NCI-H524 treated with DMSO at 0.1 percent for 48 hours (cell line): ENCODE results near the gene SRD5A2.
"Not testable (repeated sequence)": the region's sequence is repeated elsewhere in the genome, so short reads cannot be mapped to it uniquely, and the experiment has no call there.

Experiments used
- DNase-seq: peaks from one replicate; lab custom pipeline; 2025; lab: John Stamatoyannopoulos, UW

The SRD5A2 gene

DNA sequence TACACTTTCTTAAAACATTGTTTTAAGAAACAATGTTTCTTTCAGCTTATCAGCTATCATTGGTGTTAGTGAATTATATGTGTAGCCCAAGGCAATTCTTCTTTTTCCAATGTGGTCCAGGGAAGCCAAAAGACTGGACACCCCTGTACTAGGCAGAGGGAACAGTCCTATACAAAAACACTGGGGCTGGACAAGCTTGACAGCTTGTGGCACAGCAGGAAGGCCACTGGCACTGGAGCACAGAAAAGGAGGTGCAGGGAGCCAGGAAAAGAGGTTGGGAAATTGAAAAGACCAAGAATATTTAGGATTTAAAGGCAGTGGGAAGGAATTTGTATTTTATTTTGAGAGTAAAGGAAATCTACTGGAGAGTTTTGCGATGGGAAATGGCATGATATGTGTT, 47.7 kb downstream of the SRD5A2 start:
- no peak for DNase-seq

DNA sequence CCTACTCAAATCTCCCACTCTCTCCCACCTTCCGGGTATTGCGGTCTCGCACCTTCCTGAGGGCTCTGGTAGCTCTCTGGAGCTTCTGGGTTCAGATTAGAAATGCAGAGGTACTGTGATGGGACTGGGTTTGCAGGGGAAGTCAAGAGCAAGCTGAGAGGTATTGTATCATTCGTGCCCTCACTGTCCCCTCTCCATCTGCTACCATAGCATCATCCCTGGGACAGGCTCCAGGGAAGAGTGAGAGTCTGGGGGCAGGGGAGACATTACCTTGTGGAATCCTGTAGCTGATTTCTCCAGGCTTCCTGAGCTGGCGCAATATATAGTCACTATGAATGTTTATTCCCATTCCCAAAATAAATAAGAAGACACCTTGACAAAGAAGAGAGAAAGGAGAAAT, 49.6 kb downstream of the SRD5A2 start:
- DNase-seq: no peak

DNA sequence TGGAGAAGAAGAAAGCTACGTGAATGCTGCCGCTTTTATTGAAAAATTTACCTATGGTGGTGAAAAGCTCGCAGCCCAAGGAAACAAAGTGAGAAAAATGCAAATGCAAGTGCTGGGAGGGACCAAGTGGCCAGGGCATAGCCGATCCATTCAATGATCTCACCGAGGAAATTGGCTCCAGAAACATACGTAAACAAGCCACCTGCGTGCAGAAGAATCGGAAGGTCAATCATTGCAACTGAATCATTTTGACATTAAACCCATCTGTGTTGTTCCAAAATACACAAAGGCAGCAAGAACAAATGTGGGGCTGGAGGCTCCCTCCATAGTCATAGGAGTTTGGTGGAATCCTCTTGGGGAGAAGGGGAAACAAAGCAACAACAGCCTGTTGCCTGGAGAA, 51.5 kb downstream of the SRD5A2 start:
- no peak for DNase-seq

DNA sequence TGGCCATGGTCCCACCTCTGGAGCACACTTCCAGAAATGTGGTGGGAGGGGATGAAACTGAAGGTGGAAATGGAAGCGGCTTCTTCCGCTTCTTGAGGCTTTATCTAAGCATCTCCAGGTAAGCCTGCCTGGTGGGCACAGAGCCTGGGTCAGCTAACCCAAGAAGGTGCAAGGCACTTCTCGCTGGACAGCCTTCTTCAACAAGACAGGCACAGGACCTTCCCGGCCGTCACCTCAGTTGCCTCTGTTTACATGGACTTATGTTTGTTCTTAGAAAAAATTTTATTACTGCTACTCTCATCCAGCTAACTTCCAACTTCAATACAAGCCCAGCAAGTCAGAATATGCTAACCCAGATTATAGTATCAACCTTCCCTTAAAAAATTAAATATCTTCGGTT, 51.9 kb downstream of the SRD5A2 start:
- DNase-seq: no peak

DNA sequence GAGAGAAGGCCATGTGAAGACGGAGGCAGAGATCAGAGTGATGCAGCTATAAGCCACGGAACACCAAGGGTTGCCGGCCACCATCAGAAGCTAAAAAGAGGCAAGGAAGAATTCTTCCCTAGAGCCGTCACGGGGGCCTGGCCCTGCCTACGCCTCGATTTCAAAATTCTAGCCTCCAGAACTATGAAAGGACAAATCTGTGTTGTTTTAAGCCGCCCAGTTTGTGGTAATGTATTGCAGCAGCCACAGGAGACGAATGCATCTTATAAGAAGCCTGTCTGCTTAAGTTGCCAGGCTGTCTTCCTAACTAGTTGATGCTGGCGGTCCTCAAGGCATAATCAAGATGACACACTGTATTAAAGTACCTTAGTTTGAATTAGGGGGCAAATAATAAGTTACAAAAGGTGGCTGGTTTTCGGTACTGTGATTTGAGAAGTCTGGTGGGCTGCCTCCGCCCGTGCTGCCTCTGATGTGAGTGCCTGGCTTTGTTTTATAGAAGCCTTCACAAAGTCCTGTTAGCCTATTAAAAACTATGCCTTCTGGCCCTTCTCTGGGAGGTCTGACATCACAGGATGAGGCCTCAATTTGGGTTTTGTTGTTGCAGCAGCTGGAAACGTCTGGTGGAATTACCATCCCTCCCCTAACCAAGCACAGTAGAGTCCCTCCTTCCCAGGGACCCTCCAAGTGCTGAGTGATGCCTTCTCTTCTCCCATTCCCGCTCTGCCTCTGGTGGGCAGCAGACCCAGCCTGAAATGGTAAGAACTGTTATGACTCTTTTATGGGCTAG, 53.6 kb downstream of the SRD5A2 start:
- DNase-seq: no peak

DNA sequence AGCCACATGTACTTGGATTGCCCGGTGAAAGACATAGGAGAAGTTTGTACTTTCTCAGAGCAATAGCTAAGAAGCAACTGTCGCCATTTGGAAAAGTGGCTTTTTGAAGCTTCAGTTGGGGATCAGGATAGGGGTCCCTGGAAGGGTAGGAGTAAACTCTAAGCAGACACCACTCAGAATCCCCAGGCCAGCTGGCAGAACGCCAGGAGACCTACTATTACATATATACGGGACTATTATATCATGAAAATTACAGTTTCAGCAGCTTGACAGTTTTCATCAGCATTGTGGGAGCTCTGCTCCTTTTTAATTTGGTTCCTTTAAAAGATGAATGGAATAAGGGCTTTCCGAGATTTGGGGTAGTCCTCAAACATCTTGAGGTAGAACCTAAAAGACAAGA, 54.9 kb downstream of the SRD5A2 start:
- no peak for DNase-seq

DNA sequence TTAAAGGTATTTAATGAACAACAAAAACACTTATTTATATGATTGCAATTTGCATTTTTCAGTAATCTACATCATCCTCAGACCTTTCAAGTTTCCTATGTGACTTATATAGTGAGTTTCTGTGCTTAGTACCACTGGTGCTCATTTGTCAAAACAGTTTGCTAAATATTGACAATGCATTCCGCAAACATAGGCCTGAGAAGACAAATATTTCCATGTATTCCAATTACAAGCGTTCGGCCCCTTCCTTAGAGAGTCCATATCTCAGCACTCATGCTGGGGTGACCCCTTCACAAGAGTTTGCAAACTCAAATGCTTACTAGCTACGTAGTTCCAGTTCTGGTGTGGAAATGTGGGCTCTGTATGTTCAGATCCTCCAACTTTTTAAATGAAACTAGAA, 56.1 kb downstream of the SRD5A2 start:
- no peak for DNase-seq

DNA sequence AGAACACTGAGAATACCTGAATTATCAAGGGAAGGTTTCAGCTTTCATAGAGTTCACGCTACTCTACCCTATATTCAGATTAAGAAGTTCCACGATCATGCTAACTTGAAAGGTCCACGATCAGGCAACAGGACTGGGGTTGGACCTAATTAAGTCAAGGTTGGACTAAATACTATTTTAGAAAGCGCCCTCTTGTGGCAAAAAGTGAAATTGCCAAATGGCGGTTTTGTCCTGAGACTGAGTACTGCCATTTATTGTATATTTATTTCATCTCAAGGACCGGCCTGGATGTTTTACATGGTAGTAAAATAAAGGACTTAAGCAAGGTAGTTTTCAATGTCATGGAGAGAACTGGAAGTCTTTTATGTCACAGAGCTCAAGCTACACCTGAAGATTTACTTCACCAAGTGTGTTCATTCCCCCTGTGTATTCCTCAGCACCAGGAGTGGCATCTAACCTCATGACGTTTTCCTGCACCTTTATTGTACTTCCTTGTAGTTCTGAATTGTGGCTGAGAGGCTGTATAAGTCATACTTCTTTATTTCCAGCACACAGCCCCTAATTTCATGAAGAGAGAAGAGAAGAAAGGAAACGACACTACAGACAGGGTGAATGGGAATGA, 56.8 kb downstream of the SRD5A2 start:
- DNase-seq: peak; percentile 16

DNA sequence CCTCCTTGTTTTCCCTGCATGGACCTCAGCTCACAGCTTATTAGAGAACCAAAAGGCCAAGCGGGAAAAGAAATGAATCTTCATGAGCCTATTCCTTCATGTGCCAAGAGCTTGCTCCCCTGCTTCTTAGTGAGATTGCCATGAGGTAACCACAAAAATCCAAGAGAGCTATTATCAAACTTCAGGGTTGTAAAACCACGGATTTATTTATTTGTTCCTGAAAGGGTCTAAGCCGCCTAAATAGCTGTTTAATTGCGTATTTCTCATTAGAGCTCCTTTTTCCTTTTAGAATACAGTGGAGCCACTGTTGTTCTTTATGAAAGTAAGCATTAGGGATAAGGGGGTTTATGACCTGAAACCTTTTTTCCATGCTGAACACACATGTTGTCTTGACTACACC, 58.0 kb downstream of the SRD5A2 start:
- DNase-seq: no peak

DNA sequence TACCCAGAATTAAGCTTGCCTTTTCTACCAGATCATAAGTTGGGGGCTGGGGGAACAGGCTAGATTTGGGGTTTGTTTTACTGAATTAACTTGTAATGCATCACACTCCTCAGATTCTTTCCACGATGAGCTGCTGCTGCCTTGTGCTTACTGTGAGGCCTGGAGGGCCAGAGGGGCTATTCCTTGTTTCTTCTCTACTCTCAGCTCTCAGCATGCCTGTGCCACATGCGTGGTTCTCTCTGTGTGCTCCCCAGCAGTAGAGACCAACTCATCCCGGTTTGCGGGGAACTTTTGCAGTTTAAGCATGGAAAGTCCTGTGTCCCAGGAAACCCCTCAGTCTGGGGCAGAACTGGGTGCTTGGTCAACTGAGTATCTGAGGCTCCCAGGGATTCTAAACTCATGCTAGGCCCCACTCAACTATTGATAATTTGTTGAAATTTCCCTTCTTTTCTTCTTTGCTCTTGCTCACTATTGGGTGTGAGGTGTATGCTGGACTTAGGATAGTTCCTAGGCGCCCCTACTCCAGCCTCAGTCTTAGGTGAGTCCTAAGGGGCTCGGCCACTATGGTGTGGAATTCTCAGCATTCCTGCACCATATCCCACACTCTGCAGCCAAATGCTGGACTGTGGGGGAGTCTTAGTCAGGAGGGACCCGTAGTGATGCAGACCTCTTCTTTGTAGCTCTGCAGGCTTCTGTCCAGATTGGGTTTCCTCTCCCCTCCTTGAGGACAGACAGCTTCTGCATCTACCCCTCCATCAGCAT, 63.1 kb downstream of the SRD5A2 start:
- no peak for DNase-seq

DNA sequence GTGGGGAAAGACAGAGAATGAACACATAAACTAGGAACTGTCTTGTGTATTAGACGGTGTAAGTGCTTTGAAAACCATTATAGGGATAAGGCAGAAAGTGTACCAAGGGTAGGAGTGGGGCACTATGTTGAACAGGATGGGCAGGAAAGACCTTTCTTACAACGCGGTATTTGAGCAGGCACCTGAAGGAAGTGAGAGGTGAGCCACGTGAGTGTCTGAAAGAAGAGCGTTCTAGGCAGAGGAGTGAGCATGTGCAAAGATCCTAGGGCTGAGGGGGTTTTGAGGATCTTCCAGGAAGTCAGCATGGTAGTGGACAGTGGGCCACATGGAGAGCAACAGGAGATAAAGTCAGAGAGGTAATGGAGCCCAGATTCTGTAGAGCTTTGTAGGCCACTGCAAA, 65.2 kb downstream of the SRD5A2 start:
- no peak for DNase-seq

DNA sequence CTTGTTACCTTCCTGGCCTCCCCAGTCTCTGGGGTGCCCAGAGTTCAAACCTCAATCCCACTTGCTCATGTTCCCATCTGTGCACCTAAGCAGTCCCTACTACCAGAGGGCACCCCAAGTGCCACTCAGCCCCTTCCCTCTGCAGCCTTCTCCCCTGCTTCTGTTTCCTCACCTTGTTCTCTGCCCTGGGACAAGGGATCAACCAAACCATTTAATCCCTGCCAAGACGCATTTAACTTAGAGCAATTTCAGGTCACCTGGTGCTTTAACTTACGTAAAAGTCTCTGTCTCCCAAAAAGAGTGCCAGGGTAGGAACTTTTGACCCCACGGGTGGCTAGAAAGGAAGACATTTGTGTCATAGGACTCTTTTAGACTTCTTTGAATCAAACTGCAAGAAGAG, 67.2 kb downstream of the SRD5A2 start:
- DNase-seq: no peak

DNA sequence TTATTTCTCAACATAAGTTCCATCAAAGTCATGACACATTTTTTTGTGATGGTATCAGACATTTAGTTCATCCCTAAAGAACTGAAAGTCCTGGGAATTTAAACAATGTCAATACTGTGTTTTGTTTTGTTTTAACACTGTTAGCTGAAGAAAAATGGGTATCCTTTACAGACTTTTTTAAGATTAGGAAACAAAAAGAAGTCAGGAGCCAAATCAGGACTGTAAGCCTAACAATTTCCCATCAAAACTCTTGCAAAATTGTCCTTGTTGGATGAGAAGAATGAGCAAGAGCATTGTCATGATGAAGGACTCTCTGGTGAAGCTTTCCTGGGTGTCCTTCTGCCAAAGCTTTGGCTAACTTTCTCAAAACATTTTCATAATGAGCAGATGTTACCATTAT, 69.4 kb downstream of the SRD5A2 start:
- DNase-seq: no peak

DNA sequence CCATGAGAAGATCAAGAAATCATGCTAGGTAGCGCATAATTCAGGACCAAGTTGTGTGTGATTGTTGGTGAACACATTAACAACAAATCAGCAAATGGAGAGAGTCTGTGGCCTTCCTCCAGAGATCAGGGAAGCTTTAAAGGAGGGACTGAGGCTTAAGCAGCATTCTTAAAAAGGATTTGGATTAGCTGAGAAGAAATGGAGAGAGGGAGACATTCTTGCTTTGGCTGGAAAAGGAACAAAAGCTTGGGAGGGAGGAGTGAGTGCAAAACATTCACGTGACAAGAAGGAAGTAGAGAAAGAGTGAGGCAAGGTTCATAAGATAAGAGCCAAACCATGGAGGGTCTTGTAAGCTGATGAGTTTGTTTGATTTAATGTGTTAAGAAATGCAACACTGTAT, 75.6 kb downstream of the SRD5A2 start:
- DNase-seq: no peak

DNA sequence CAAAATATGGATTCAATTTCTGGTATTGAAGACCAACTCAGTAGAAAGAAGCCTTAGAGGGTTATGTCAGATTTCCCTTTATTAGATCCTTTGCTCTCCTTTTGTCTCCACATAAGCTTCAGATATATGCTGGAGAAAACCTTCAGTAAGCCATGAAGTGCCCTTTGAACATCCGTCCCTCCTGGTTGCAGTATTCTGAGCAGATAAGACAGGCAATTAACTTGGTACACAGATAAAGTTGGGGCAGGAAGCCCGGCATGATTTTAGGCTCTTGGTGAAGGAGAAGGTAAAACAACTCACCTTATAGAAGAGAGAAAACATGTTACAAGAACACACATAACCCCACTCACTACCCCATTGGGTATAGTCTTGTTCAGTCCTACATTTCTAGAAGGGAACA, 76.4 kb downstream of the SRD5A2 start:
- DNase-seq: no peak

DNA sequence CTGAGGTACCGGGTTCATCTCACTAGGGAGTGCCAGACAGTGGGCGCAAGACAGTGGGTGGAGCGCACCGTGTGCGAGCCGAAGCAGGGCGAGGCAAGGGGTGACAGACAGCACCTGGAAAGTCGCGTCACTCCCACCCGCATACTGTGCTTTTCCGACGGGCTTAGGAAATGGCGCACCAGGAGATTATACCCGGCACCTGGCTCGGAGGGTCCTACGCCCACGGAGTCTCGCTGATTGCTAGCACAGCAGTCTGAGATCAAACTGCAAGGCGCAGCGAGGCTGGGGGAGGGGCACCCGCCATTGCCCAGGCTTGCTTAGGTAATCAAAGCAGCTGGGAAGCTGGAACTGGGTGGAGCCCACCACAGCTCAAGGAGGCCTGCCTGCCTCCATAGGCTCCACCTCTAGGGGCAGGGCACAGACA, 84.3 kb downstream of the SRD5A2 start:
- DNase-seq: peak; percentile 22

DNA sequence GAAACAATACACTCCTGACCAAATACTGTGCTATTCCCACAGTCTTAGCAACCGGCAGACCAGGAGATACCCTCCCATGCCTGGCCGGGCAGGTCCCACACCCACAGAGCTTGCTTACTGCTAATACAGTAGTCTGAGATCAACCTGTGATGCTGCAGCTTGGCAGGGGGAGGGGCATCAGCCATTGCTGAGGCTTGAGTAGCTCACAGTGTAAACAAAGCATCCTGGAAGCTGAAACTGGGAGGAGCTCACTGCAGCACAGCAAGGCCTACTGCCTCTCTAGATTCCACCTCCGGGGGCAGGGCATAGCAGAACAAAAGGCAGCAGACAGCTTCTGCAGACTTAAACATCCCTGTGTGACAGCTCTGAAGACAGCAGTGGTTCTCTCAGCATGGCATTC, 91.4 kb downstream of the SRD5A2 start:
- DNase-seq: not testable (repeated sequence)

DNA sequence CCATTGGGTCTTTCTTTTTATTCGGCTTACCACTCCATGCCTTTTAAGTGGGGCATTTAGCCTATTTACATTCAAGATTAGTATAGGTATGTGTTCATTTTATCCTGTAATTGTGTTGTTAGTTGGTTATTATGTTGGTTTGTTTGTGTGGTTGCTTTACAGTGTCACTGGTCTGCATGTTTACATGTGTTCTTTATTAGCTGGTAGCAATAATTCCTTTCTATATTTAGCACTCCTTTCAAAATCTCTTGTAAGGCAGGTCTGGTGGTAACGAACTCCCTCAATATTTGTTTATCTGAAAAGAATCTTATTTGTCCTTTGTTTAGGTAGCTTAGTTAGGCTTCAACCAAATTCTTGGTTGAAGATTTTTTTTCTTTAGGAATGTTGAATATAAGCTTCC, 97.5 kb downstream of the SRD5A2 start:
- DNase-seq: no peak

DNA sequence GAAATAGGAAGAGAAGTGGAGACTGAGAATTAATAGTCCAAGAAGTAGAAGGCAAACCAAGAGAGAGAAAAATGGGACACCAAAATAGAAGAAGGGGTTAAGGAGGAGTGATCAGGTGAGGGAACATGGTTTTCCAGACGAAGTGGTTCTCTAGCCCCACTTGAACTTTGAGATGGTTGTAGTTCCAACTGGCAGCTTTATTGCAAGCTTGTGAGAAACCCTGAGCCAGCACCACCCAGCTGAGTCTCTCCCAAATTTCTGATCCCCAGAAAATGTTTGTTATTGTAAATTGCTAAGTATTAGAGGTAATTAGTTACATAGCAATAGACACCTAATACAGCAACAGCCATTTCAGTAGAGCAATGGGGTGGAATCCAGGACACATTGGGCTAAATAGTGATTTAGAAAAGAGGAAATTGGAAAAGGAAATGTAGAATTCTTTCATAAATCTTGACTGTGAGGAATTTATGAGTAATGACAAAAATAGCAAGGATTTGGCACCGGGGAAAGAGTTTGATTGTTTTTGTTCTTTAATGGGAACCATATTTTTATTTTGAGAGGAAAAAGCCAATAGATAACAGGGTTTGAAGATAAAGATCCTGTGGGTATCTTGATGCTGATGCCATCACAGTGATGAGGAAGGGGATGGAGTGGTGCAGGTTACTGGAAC, 104.1 kb downstream of the SRD5A2 start:
- DNase-seq: no peak

DNA sequence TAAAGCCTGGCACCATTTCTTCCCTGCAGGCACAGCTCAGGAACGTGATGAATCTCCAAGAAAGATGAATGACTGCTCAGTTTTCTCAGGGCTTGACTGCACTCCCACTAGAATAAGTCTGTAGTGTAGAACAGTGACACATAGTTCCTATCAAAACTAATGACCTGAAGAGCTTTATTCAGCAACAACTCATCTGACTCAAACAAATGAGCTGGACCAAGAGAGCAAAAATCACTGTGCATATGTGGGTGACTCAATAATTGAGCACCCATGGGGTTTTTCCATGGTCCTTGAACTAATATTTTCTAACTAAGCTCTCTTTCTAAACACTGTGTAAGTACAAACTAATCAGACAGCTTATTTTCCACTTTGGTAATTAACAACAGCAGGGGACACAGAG, 105.0 kb downstream of the SRD5A2 start:
- DNase-seq: no peak

DNA sequence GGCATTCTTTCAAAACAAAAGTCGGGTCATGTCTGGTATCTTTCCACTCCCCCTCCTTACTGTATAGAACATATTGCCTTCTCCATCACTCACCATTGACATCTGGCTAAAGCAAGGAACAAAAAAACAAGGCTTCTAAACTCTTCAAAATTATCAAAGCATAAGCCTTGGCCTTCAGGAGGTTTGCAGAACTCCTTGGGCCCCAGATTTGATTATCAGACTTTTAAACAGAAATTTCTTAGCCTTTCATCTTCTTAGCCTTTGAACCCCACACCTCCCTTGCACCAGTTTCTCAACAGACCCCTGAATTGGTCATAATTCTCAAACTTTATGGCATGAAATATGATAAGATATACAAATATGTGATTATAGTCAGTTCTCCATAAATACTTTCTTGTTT, 106.4 kb downstream of the SRD5A2 start:
- no peak for DNase-seq
